Liver (tissue), 3 donors: ENCODE data around the gene TERB2.

ENCODE experiments used
- FOXA1 ChIP-seq: IDR thresholded peaks from 2 replicates; pipeline ENCODE4 v1.6.1; 2016; ENCODE audit warnings: antibody characterized with exemption
- FOXA2 ChIP-seq: IDR thresholded peaks from 2 replicates; pipeline ENCODE4 v1.6.1; 2016; ENCODE audit warnings: antibody characterized with exemption
- GABPA ChIP-seq, 2 donors: IDR thresholded peaks in 1 of 2; conservative IDR thresholded peaks in 1 of 2; 2 replicates each; pipeline ENCODE4 v1.6.1; 2016; ENCODE audit warnings: antibody characterized with exemption in 2 of 2, mild to moderate bottlenecking in 1 of 2, moderate library complexity in 1 of 2
- JUND ChIP-seq, 2 donors: IDR thresholded peaks; 2 replicates each; pipeline ENCODE4 v1.6.1; 2016; ENCODE audit warnings: antibody characterized with exemption in 2 of 2
- RAD21 ChIP-seq, 2 donors: IDR thresholded peaks; 2 replicates each; pipeline ENCODE4 v1.6.1; 2016; ENCODE audit warnings: antibody characterized with exemption in 2 of 2, mild to moderate bottlenecking in 2 of 2
- SP1 ChIP-seq: IDR thresholded peaks from 2 replicates; pipeline ENCODE4 v1.6.1; 2018; ENCODE audit warnings: antibody characterized with exemption, mild to moderate bottlenecking
- YY1 ChIP-seq: IDR thresholded peaks from 2 replicates; pipeline ENCODE4 v1.6.1; 2016; ENCODE audit warnings: antibody characterized with exemption, mild to moderate bottlenecking
- TF ChIP-seq, protein P1 (sequence below): fragments of 150-350 bp; IDR thresholded peaks from 2 replicates; pipeline ENCODE4 v1.5.1; 2017; ENCODE audit warnings: improper control_type of control experiment, low read depth, low read length; ENCODE audit not compliant: missing input control
- TF ChIP-seq, protein P2 (sequence below): IDR thresholded peaks from 2 replicates; pipeline ENCODE4 v1.6.1; 2016; ENCODE audit warnings: antibody characterized with exemption, mild to moderate bottlenecking
- TF ChIP-seq, protein P3 (sequence below): IDR thresholded peaks from 2 replicates; pipeline ENCODE4 v1.6.1; 2016; ENCODE audit warnings: antibody characterized with exemption
- donor health status: healthy.
- donor health status: healthy.

DNA sequence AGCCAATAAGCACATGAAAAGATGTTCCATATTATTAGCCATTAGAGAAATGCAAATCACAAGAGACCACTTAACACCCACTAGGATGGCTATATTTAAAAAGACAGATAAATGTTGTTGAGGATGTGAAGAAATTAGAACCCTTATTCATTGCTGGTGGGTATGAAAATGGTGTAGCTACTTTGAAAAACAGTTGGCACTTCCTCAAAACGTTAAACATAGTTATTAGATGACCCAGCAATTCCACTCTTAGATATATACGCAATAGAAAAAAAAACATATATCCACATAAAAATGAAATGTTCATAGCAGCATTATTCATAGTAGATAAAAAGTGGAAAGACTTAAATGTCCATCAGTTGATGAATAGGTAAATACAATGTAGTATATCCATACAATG lies 47.1 kb upstream of the TERB2 start:
- TF ChIP-seq, protein P1, sequence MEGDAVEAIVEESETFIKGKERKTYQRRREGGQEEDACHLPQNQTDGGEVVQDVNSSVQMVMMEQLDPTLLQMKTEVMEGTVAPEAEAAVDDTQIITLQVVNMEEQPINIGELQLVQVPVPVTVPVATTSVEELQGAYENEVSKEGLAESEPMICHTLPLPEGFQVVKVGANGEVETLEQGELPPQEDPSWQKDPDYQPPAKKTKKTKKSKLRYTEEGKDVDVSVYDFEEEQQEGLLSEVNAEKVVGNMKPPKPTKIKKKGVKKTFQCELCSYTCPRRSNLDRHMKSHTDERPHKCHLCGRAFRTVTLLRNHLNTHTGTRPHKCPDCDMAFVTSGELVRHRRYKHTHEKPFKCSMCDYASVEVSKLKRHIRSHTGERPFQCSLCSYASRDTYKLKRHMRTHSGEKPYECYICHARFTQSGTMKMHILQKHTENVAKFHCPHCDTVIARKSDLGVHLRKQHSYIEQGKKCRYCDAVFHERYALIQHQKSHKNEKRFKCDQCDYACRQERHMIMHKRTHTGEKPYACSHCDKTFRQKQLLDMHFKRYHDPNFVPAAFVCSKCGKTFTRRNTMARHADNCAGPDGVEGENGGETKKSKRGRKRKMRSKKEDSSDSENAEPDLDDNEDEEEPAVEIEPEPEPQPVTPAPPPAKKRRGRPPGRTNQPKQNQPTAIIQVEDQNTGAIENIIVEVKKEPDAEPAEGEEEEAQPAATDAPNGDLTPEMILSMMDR: no peak
- TF ChIP-seq, protein P2, sequence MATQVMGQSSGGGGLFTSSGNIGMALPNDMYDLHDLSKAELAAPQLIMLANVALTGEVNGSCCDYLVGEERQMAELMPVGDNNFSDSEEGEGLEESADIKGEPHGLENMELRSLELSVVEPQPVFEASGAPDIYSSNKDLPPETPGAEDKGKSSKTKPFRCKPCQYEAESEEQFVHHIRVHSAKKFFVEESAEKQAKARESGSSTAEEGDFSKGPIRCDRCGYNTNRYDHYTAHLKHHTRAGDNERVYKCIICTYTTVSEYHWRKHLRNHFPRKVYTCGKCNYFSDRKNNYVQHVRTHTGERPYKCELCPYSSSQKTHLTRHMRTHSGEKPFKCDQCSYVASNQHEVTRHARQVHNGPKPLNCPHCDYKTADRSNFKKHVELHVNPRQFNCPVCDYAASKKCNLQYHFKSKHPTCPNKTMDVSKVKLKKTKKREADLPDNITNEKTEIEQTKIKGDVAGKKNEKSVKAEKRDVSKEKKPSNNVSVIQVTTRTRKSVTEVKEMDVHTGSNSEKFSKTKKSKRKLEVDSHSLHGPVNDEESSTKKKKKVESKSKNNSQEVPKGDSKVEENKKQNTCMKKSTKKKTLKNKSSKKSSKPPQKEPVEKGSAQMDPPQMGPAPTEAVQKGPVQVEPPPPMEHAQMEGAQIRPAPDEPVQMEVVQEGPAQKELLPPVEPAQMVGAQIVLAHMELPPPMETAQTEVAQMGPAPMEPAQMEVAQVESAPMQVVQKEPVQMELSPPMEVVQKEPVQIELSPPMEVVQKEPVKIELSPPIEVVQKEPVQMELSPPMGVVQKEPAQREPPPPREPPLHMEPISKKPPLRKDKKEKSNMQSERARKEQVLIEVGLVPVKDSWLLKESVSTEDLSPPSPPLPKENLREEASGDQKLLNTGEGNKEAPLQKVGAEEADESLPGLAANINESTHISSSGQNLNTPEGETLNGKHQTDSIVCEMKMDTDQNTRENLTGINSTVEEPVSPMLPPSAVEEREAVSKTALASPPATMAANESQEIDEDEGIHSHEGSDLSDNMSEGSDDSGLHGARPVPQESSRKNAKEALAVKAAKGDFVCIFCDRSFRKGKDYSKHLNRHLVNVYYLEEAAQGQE: no peak
- TF ChIP-seq JUND (IDR thresholded peaks at IDR 0.05) (no peak), SP1 (no peak), RAD21 (IDR thresholded peaks at IDR 0.05) (no peak), YY1 (no peak), FOXA1 (no peak), FOXA2 (no peak), GABPA (IDR thresholded peaks at IDR 0.05 in 1 of 2, conservative IDR thresholded peaks at IDR 0.05 in 1 of 2) (no peak)
- TF ChIP-seq, protein P3, sequence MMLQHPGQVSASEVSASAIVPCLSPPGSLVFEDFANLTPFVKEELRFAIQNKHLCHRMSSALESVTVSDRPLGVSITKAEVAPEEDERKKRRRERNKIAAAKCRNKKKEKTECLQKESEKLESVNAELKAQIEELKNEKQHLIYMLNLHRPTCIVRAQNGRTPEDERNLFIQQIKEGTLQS: no peak
